BJ (cell line): ENCODE measurements around the gene OR4C3. TPM values are rescaled to one million over a fixed set of nuclear protein-coding genes. Genes with fewer than 3 reads are reported as not detected.
"Not testable (repeated sequence)": the region's sequence is repeated elsewhere in the genome, so short reads cannot be mapped to it uniquely, and the experiment has no call there.

Experiments used
- CTCF ChIA-PET: fragments of 350-600 bp; formaldehyde crosslinking; extraction: SDS; loops from one replicate; lab custom pipeline; 2021; ENCODE audit warnings: antibody characterized with exemption, inconsistent platforms; lab: Yijun Ruan, JAX
- POLR2A ChIA-PET: fragments of 300-600 bp; sonication (Branson Sonifier 250); formaldehyde crosslinking; extraction: SDS; loops from one replicate; lab custom pipeline; 2021; ENCODE audit warnings: antibody characterized with exemption; lab: Charles Lee
- DNase-seq: peaks from one replicate; pipeline ENCODE4 v3.0.0-alpha.2; 2011; ENCODE audit warnings: low read depth
- H3K27me3 ChIP-seq: 2 replicates; pipeline ENCODE4 v1.6.0; 2011; ENCODE audit warnings: low read length; ENCODE audit not compliant: control insufficient read depth, insufficient read depth
- H3K36me3 ChIP-seq: 2 replicates; pipeline ENCODE4 v1.5.1; 2011; ENCODE audit warnings: low read length; ENCODE audit not compliant: control insufficient read depth, insufficient read depth
- H3K4me3 ChIP-seq: 2 replicates; pipeline ENCODE4 v1.5.1; 2011; ENCODE audit warnings: low read depth, mild to moderate bottlenecking, control low read depth, low read length
- CTCF ChIP-seq: IDR thresholded peaks from 2 replicates; pipeline ENCODE4 v1.5.1; 2011; ENCODE audit warnings: low read depth, mild to moderate bottlenecking, control low read depth, inconsistent platforms, low read length, moderate library complexity; ENCODE audit not compliant: insufficient read depth
- polyA plus RNA-seq: library from polyadenylated mRNA; depleted of rRNA; stranded (reverse); fragments of >200 nt; gene quantifications from 2 replicates; pipeline ENCODE4 v1.2.3, GENCODE V29; 2011; rRNA removed

Gene OR4C3
- polyA plus RNA-seq, 1 experiment, result not detected

GRCh38 chr11:48354013-48354412 is 29.3 kb downstream of the OR4C3 start:
- no peak for TF ChIP-seq CTCF
- CTCF ChIA-PET, result no interaction called here
- Histone ChIP-seq H3K4me3 (no peak overlapping the region), H3K27me3 (no peaks in the 10 kb centered on the region), H3K36me3 (no peaks in the 10 kb centered on the region)
- DNase-seq, result no peak
- POLR2A ChIA-PET, result no interaction called here

GRCh38 chr11:48354677-48355076 is 30.0 kb downstream of the OR4C3 start:
- H3K36me3 ChIP-seq, result no peaks in the 10 kb centered on the region
- ChIA-PET CTCF (no interaction called here), POLR2A (no interaction called here)
- no peak overlapping the region for H3K4me3 ChIP-seq
- no peaks in the 10 kb centered on the region for H3K27me3 ChIP-seq
- DNase-seq, result no peak
- no peak for TF ChIP-seq CTCF

- DNase-seq, CTCF ChIA-PET, H3K27me3 ChIP-seq, H3K36me3 ChIP-seq, H3K4me3 ChIP-seq, POLR2A ChIA-PET: not testable (repeated sequence)
Measured at GRCh38 chr11:48361289-48361688, 36.6 kb downstream of the OR4C3 start.

- ChIA-PET POLR2A (no interaction called here), CTCF (no interaction called here)
- Histone ChIP-seq H3K27me3 (no peaks in the 10 kb centered on the region), H3K36me3 (no peaks in the 10 kb centered on the region), H3K4me3 (no peak within 1 kb of the TSS)
- DNase-seq, result no peak
- no peak for TF ChIP-seq CTCF
Measured at GRCh38 chr11:48366365-48366764, 41.6 kb downstream of the OR4C3 start, which contains the start of gene OR4C5. Gene OR4C5 (minus strand): TSS chr11:48366465. CDS start chr11:48366465, 0 bp downstream.

Other genes starting within 250 kb of the OR4C3 start
- gene OR4B1, start 108.1 kb upstream of the OR4C3 start, polyA plus RNA-seq, result not detected in 2 replicates
- gene OR4X2, start 79.8 kb upstream of the OR4C3 start, polyA plus RNA-seq, result not detected in 2 replicates
- not detected in 2 replicates for gene OR4X1, start 61.1 kb upstream of the OR4C3 start, polyA plus RNA-seq
- gene OR4S1, start 18.7 kb upstream of the OR4C3 start, polyA plus RNA-seq, result not detected in 2 replicates
- not detected in 2 replicates for gene OR4C5, start 41.5 kb downstream of the OR4C3 start, polyA plus RNA-seq
- not detected in 2 replicates for gene OR4A47, start 163.9 kb downstream of the OR4C3 start, polyA plus RNA-seq